Measurements from ENCODE around the gene AS3MT. TPM values are rescaled to one million over a fixed set of nuclear protein-coding genes. Genes with fewer than 3 reads are reported as not detected.

AS3MT gene
- total and polyA plus RNA-seq, 2 of the 8 experiments (the other 6 are each of a cell fraction or from before 2014, with no cell fraction given): 5.8 to 10.3 TPM

GRCh38 chr10:102834143-102834542, 35.1 kb upstream of the AS3MT start (continued):
- TF ChIP-seq ZNF274 (IDR thresholded peaks at IDR 0.05; ENCODE audit: borderline replicate concordance, extremely low read depth, low read length): no peak

All from H1 (cell line).